HG02759 (cell line): Measurements from ENCODE around the gene TBC1D22B.
"Not testable (repeated sequence)": the region's sequence is repeated elsewhere in the genome, so short reads cannot be mapped to it uniquely, and the experiment has no call there.

Experiments used
- ATAC-seq: cut with Tn5 transposase; IDR thresholded peaks from one replicate; pipeline ENCODE4 v1.9.1; 2021; ENCODE audit warnings: mild to moderate bottlenecking, moderate library complexity; ENCODE audit not compliant: unreplicated experiment

Gene TBC1D22B

GRCh38 chr6:37302086-37302686, 44.6 kb downstream of the TBC1D22B start:
- ATAC-seq = no peak

DNA sequence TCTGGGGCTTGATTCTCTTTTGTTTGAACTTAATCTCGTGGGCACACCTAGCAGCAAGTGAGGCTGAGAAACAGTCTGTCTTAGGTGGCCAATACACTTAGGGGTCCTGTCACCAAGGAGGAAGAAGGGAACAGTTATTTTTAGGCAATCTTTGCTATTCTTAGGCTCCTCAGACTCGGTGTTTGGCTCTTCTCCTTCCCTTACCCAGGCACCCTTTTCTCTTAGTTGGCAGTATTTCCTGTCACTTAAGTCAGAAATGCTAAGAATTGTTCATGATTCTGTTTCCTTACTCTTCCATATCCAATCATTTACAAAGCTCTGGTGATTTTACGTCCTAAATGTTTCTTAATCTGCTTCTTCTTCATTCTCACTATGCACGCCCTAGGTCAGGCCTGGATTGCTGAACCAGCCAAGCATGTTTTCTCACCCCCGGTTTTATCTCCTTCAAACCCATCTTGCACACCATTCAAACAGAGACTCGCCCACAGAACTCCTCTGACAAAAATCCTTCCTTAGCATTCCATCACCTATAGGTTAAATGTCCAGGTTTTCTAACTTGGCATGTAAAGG, 45.6 kb downstream of the TBC1D22B start:
- no peak for ATAC-seq

DNA sequence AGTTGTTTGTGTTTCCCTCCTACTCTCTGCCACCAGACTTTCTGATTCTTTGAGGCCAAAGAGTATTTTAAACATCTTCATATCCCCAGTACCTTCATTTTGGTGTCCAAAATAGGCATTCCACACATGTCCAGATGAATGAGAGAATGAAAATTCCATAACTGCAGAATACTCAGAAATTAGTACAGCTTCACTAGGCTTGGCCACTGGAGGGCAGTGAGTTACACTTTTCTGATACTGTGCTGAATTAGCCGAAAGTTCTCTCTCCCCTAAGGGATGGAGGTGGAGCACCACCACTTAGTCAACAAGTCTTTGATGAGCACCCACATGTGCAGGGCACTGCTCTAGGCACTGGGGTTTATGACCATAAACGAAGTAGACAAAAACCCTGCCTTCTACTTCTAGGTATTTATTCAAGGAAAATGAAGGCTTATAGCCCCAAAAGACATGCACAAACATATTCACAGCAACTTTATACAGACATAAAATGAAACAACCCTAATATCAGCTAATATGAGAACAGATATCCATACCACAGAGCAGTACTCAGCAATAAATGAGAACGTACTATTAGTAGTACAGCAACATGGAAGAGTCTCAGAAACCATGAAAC, 46.4 kb downstream of the TBC1D22B start:
- ATAC-seq = no peak

DNA sequence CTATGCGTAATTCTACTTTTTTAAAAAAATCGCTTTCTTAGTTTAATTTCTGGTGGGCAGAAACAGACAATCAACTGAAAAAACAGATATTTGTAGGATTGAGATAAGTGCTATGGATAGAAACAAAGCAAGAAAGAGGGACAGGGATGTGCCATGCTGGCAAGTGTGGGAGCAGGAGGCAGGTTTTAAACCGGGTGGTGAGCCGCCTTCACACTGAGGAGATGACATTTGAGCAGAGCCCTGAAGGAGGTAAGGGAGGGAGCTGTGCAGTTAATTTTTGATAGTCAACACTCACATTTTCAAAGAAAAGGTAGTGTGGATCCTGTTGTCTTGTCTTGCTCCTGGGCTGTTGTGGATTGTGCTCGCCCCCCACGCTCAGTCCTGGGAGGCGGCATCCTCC, 47.2 kb downstream of the TBC1D22B start:
- no peak for ATAC-seq

GRCh38 chr6:37305841-37306425, 48.4 kb downstream of the TBC1D22B start:
- ATAC-seq = no peak

- no peak for ATAC-seq
Observed at GRCh38 chr6:37306624-37307222, 49.2 kb downstream of the TBC1D22B start.

- not testable (repeated sequence) for ATAC-seq
Observed at GRCh38 chr6:37307484-37307883, 49.9 kb downstream of the TBC1D22B start.

- no peak for ATAC-seq
Observed at GRCh38 chr6:37308069-37308815, 50.7 kb downstream of the TBC1D22B start.

- no peak for ATAC-seq
Observed at GRCh38 chr6:37309046-37309445, 51.5 kb downstream of the TBC1D22B start.

- no peak for ATAC-seq
Observed at GRCh38 chr6:37309692-37310091, 52.1 kb downstream of the TBC1D22B start.

GRCh38 chr6:37310966-37311365, 53.4 kb downstream of the TBC1D22B start:
- no peak for ATAC-seq

- ATAC-seq = no peak
Observed at GRCh38 chr6:37311741-37312473, 54.3 kb downstream of the TBC1D22B start.

- no peak for ATAC-seq
Observed at GRCh38 chr6:37313723-37314486, 56.3 kb downstream of the TBC1D22B start.

GRCh38 chr6:37314487-37315156, 57.0 kb downstream of the TBC1D22B start:
- no peak for ATAC-seq

- no peak for ATAC-seq
Observed at GRCh38 chr6:37315157-37315515, 57.6 kb downstream of the TBC1D22B start.

DNA sequence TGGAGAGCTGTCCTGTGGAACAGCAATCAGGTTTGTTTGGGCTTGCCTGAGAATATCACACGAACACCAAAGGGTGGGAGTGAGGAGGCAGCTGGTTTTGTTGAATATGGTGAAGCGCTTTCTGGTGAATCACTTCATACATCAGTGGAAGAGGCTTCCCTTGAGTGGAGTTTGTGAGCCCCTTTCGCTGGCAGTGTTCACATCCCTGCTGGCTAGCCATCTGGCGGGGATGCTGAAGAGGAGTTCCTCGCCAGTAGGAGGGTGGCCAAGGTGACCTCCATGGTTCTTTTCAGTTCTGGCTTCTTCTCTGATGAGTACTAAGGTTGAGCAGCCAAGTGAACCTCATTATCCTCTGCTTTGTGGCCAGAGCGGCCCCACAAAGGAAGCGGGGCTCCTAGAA, 58.5 kb downstream of the TBC1D22B start:
- no peak for ATAC-seq

DNA sequence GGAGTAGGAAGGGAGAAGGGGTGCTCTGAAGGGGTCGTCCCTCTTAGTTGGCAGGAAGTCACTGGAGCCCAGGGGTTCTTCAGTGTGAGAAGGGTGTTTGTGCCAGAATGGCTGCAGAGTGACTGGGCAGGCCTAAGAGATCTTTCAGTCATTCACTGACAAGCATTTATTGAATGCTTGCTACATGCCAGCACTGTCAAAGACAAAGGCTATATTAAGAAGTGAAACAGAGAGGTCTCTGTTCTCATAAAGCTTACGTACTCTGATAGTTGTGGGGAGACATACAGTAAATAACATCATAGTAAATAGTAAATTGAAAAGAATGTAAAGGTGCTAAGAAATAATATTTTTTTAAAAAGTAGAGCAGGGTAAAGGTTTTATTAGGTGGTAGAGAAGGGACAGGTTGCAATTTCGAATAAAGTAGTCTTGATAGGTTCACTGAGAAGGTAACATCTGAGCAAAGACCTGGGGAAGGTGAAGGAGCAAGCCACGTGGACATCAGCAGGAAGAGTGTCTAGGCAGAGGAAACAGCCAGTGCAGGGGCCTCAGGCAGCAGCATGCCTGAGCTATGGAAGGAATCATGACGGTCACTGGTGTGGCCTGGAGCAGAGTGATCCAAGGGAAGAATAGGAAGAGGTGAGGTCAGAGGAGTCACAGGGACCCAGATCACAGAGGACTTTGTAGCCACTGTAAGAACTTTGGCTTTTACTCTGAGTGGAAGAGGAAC, 59.9 kb downstream of the TBC1D22B start:
- no peak for ATAC-seq

GRCh38 chr6:37319156-37319555, 61.6 kb downstream of the TBC1D22B start:
- no peak for ATAC-seq
